ENCODE data around the gene HSPBP1. TPM values are rescaled to one million over a fixed set of nuclear protein-coding genes. Genes with fewer than 3 reads are reported as not detected.

HSPBP1 gene
- polyA plus RNA-seq, 1 donor from 2014 or later: 61.1 TPM

GRCh38 chr19:55227241-55228014 lies 52.5 kb downstream of the HSPBP1 start:
- Histone ChIP-seq H3K9me3 (ENCODE audit: low read length) (no peaks in the 10 kb centered on the region), H3K36me3 (ENCODE audit: insufficient read depth, low read length) (no peaks in the 10 kb centered on the region), H4K20me1 (ENCODE audit: insufficient read depth) (no peaks in the 10 kb centered on the region), H3K27ac (ENCODE audit: low read length) (no peak overlapping the region), H3K4me3 (ENCODE audit: low read length) (no peak overlapping the region), H3K4me2 (ENCODE audit: low read length) (no peak overlapping the region), H3K9me2 (ENCODE audit: insufficient read depth, low read length) (no peaks in the 10 kb centered on the region), H2AFZ (ENCODE audit: low read depth, low read length) (no peak overlapping the region), H3K79me2 (replicated peaks; ENCODE audit: insufficient read depth, low read length) (no peaks in the 10 kb centered on the region), H3F3A (ENCODE audit: insufficient read depth, low read length, poor library complexity, severe bottlenecking) (no peaks in the 10 kb centered on the region), H3K9ac (ENCODE audit: low read length) (no peak overlapping the region), H3K27me3 (ENCODE audit: insufficient read depth, low read depth, low read length) (no peaks in the 10 kb centered on the region)
- TF ChIP-seq, protein P1, sequence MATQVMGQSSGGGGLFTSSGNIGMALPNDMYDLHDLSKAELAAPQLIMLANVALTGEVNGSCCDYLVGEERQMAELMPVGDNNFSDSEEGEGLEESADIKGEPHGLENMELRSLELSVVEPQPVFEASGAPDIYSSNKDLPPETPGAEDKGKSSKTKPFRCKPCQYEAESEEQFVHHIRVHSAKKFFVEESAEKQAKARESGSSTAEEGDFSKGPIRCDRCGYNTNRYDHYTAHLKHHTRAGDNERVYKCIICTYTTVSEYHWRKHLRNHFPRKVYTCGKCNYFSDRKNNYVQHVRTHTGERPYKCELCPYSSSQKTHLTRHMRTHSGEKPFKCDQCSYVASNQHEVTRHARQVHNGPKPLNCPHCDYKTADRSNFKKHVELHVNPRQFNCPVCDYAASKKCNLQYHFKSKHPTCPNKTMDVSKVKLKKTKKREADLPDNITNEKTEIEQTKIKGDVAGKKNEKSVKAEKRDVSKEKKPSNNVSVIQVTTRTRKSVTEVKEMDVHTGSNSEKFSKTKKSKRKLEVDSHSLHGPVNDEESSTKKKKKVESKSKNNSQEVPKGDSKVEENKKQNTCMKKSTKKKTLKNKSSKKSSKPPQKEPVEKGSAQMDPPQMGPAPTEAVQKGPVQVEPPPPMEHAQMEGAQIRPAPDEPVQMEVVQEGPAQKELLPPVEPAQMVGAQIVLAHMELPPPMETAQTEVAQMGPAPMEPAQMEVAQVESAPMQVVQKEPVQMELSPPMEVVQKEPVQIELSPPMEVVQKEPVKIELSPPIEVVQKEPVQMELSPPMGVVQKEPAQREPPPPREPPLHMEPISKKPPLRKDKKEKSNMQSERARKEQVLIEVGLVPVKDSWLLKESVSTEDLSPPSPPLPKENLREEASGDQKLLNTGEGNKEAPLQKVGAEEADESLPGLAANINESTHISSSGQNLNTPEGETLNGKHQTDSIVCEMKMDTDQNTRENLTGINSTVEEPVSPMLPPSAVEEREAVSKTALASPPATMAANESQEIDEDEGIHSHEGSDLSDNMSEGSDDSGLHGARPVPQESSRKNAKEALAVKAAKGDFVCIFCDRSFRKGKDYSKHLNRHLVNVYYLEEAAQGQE (IDR thresholded peaks at IDR 0.05; ENCODE audit: borderline replicate concordance): no peak
- TF ChIP-seq SMC3 (conservative IDR thresholded peaks at IDR 0.05; ENCODE audit: poor library complexity): no peak
- TF ChIP-seq EP300 (conservative IDR thresholded peaks at IDR 0.05; ENCODE audit: poor library complexity, severe bottlenecking): no peak
- no peak for TF ChIP-seq POLR2AphosphoS5 (IDR thresholded peaks at IDR 0.05)
- TF ChIP-seq EZH2 (IDR thresholded peaks at IDR 0.05; ENCODE audit: borderline replicate concordance, insufficient read depth, low read length, poor library complexity, severe bottlenecking): no peak
- no peak for TF ChIP-seq TAF1 (IDR thresholded peaks at IDR 0.05; ENCODE audit: low read depth)
- no peak for TF ChIP-seq RAD21 (conservative IDR thresholded peaks at IDR 0.05)
- no peak for TF ChIP-seq CTCF (IDR thresholded peaks at IDR 0.05; ENCODE audit: poor library complexity, severe bottlenecking)
- TF ChIP-seq MXI1 (conservative IDR thresholded peaks at IDR 0.05; ENCODE audit: poor library complexity, severe bottlenecking): no peak

DNA sequence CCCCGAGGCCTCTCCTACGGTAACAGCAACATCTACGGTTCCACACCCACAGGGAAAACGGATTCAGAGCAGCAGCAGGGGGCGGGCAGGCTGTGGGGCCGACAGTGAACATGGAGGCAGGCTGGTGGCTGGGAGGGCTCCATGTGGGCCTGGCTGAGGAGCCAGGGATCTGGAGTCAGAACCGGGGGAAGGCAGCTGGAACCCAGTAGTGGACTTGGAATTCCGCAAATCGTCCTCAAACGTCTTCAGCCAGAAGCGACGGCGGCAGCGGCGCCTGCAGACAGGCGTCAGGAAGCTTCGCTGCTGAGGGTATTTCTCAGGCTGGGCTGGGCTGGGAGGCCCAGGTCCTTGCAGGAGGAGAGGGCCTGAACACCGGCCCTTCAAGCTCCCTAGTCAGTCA lies 53.1 kb downstream of the HSPBP1 start:
- Histone ChIP-seq H3F3A (ENCODE audit: insufficient read depth, low read length, poor library complexity, severe bottlenecking) (no peaks in the 10 kb centered on the region), H3K9me3 (ENCODE audit: low read length) (no peaks in the 10 kb centered on the region), H3K36me3 (ENCODE audit: insufficient read depth, low read length) (no peaks in the 10 kb centered on the region), H3K9me2 (ENCODE audit: insufficient read depth, low read length) (no peaks in the 10 kb centered on the region), H2AFZ (ENCODE audit: low read depth, low read length) (no peak overlapping the region), H3K4me2 (ENCODE audit: low read length) (no peak overlapping the region), H3K79me2 (replicated peaks; ENCODE audit: insufficient read depth, low read length) (no peaks in the 10 kb centered on the region), H3K4me3 (ENCODE audit: low read length) (no peak overlapping the region), H4K20me1 (ENCODE audit: insufficient read depth) (no peaks in the 10 kb centered on the region), H3K9ac (ENCODE audit: low read length) (no peak overlapping the region), H3K27me3 (ENCODE audit: insufficient read depth, low read depth, low read length) (no peaks in the 10 kb centered on the region), H3K27ac (ENCODE audit: low read length) (no peak overlapping the region)
- TF ChIP-seq CTCF (IDR thresholded peaks at IDR 0.05; ENCODE audit: poor library complexity, severe bottlenecking) (no peak), POLR2AphosphoS5 (IDR thresholded peaks at IDR 0.05) (no peak), EP300 (conservative IDR thresholded peaks at IDR 0.05; ENCODE audit: poor library complexity, severe bottlenecking) (no peak), TAF1 (IDR thresholded peaks at IDR 0.05; ENCODE audit: low read depth) (no peak), MXI1 (conservative IDR thresholded peaks at IDR 0.05; ENCODE audit: poor library complexity, severe bottlenecking) (no peak), RAD21 (conservative IDR thresholded peaks at IDR 0.05) (no peak), EZH2 (IDR thresholded peaks at IDR 0.05; ENCODE audit: borderline replicate concordance, insufficient read depth, low read length, poor library complexity, severe bottlenecking) (no peak), SMC3 (conservative IDR thresholded peaks at IDR 0.05; ENCODE audit: poor library complexity) (no peak)
- TF ChIP-seq, protein P1 (IDR thresholded peaks at IDR 0.05; ENCODE audit: borderline replicate concordance): no peak

Data from neural cell (in vitro differentiated cells).